ENCODE results near the gene EXT2. TPM values are rescaled to one million over a fixed set of nuclear protein-coding genes. Genes with fewer than 3 reads are reported as not detected.

The EXT2 gene
- total and polyA plus RNA-seq, 8 donors = 14.4 to 36.3 (median 24.9) TPM

DNA sequence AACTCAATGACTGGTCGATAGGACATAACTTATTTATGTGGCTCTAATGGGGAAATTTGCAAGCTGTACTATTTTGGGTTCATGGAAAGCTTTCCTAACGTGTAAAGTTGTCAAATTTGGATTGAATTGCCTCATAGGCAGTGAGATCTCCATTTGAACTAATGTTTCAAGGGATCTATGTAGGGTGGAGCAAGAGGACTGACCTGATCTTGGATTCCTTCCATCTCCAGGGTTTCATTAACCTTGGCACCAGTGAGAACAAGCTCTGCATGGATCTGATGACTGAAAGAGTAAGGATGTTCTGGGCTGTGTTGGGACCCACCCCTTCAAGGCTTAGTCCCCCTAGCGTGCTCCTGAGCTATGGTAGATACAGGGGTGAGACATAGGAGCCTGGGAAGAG lies 45.6 kb upstream of the EXT2 start:
- Histone ChIP-seq H3K9me3 (no peaks in the 10 kb centered on the region), H3K27ac (no peak overlapping the region), H3K4me1 (no peaks in the 10 kb centered on the region), H3K27me3 (no peaks in the 10 kb centered on the region), H3K4me3 (no peak overlapping the region), H3K36me3 (no peaks in the 10 kb centered on the region)
- 71 to 74% methylated on average over 3 of the region's 3 CpGs for WGBS, 2 donors
- intact Hi-C loops (cut with DNase I) = loop anchor here in 1 of 3 donors (10.0 kb wide), 1 partner anchor 155 kb away; no protein-coding TSS in a partner anchor
- TF ChIP-seq, protein P1, sequence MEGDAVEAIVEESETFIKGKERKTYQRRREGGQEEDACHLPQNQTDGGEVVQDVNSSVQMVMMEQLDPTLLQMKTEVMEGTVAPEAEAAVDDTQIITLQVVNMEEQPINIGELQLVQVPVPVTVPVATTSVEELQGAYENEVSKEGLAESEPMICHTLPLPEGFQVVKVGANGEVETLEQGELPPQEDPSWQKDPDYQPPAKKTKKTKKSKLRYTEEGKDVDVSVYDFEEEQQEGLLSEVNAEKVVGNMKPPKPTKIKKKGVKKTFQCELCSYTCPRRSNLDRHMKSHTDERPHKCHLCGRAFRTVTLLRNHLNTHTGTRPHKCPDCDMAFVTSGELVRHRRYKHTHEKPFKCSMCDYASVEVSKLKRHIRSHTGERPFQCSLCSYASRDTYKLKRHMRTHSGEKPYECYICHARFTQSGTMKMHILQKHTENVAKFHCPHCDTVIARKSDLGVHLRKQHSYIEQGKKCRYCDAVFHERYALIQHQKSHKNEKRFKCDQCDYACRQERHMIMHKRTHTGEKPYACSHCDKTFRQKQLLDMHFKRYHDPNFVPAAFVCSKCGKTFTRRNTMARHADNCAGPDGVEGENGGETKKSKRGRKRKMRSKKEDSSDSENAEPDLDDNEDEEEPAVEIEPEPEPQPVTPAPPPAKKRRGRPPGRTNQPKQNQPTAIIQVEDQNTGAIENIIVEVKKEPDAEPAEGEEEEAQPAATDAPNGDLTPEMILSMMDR (IDR thresholded peaks at IDR 0.05) = no peak
- ATAC-seq (no peak), DNase-seq (no peak), FAIRE-seq (no peak)

DNA sequence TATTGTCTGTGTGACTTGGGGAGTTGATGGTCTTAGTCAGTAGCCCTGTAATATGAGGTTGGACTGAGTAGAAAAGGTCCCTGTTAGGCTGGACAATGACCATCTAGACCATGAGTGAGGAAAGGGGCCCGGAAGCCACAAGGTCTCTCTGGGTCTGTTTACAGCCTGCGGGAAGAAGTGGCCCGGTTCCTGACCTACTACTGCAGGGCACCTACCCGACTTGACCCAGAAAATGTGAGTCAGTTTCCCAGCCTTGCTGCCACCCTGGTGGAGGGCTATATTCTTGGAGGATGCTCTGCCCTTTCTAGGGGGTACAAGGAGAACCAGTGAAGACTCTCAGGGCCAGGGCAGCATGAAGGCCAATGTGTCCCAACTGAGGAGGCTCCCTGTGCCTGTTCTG lies 44.3 kb upstream of the EXT2 start:
- TF ChIP-seq, protein P1 (IDR thresholded peaks at IDR 0.05) = no peak
- intact Hi-C loops (cut with DNase I) = no loop called here
- Histone ChIP-seq H3K36me3 (no peaks in the 10 kb centered on the region), H3K27me3 (no peaks in the 10 kb centered on the region), H3K27ac (no peak overlapping the region), H3K4me3 (no peak overlapping the region), H3K9me3 (no peaks in the 10 kb centered on the region), H3K4me1 (no peaks in the 10 kb centered on the region)
- no peak for DNase-seq
- no peak for ATAC-seq
- WGBS, 2 donors = 75 to 84% methylated on average over 4 of the region's 4 CpGs
- FAIRE-seq = no peak

DNA sequence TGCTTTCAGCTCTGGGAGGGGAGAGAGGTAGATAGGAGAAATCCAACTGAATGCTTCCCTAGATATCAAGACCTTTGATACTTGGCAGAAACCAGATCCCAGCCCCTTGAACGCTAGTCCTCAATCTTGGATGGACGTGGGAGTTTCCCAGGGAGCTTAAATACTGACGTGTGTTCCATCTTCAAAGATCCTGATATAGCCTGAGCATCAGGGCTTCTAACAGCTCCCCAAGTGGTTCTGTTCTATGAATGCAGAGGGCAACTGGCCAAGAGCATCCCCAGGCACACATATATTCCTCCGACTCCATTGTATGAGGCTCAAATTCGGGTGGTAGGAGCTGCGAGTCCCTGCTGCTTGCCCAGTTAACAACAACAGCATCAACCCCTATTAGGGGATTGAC lies 38.1 kb upstream of the EXT2 start:
- Histone ChIP-seq H3K9me3 (no peaks in the 10 kb centered on the region), H3K27me3 (no peaks in the 10 kb centered on the region), H3K4me3 (no peak overlapping the region), H3K27ac (no peak overlapping the region), H3K4me1 (no peaks in the 10 kb centered on the region), H3K36me3 (no peaks in the 10 kb centered on the region)
- intact Hi-C loops (cut with DNase I) = no loop called here
- no peak for FAIRE-seq
- TF ChIP-seq, protein P1 (IDR thresholded peaks at IDR 0.05) = no peak
- no peak for DNase-seq
- 76 to 82% methylated on average over 6 of the region's 6 CpGs for WGBS, 2 donors
- no peak for ATAC-seq

DNA sequence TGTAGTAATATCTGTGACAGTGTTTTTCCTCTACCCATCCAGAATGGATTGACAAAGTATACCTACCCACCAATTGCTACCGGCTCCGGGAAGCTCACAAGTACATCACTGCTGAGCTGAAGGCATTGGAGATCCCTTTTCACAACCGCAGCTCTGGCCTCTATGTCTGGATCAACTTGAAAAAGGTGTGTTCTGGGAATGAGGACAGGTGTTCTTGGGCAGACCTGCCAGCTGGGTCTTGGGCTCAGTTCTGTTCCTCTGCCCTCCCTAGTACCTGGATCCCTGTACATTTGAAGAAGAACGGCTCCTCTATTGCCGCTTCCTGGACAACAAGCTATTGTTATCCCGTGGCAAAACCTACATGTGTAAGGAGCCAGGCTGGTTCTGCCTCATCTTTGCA lies 37.2 kb upstream of the EXT2 start:
- Histone ChIP-seq H3K4me1 (no peaks in the 10 kb centered on the region), H3K36me3 (no peaks in the 10 kb centered on the region), H3K27me3 (no peaks in the 10 kb centered on the region), H3K9me3 (no peaks in the 10 kb centered on the region), H3K4me3 (no peak overlapping the region), H3K27ac (no peak overlapping the region)
- DNase-seq (peak in 2 of 6 donors; percentile 23 to 26), FAIRE-seq (no peak), ATAC-seq (peak in 2 of 4 donors; percentile 55 to 74)
- 54 to 58% methylated on average over 6 of the region's 6 CpGs for WGBS, 2 donors
- intact Hi-C loops (cut with DNase I) = no loop called here
- TF ChIP-seq, protein P1 (IDR thresholded peaks at IDR 0.05) = no peak

DNA sequence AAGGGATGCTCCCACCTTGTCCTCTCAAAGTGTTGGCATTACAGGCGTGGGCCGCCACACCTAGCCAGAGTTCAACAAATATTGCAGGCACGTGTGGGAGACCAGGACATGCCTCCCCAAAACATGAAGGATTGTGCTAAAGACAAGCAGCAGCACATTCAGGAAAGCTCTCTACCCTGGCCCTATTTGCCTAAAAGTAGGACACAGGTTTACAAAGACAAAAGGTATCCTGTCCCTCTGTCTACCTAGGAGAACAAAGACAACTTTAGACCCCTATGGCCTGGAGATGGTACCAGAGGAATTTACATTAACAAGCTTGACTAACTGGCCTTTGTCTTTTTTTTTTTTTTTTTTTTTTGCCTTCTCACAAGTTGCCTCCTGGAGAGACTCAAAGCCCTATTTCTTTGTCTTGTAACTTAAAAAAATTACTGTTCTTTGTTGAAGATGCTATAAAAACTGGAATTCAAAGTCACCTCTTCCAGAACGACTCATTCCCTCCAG lies 30.3 kb upstream of the EXT2 start:
- Histone ChIP-seq H3K4me3 (peak overlapping the region in 2 of 4 donors; percentile 78 to 82), H3K36me3 (no peaks in the 10 kb centered on the region), H3K4me1 (peaks cover 0 to 14% (median 4%) of the 10 kb centered on the region in 3 donors), H3K9me3 (no peaks in the 10 kb centered on the region), H3K27ac (peak overlapping the region in 3 of 4 donors; percentile 69 to 94 (median 80)), H3K27me3 (no peaks in the 10 kb centered on the region)
- ATAC-seq (no peak), DNase-seq (no peak), FAIRE-seq (no peak)
- WGBS, 2 donors = 48 to 73% methylated on average over 4 of the region's 4 CpGs
- TF ChIP-seq, protein P1 (IDR thresholded peaks at IDR 0.05) = no peak
- intact Hi-C loops (cut with DNase I) = no loop called here

Measured in pancreas (tissue), 10 donors.